ENCODE results near the gene WDR91.
"Not testable (repeated sequence)": the region's sequence is repeated elsewhere in the genome, so short reads cannot be mapped to it uniquely, and the experiment has no call there.

WDR91 gene

GRCh38 chr7:135175931-135176330, 35.4 kb downstream of the WDR91 start:
- no peak for DNase-seq

- no peak for DNase-seq
Measured at GRCh38 chr7:135174941-135175340, 36.4 kb downstream of the WDR91 start.

- not testable (repeated sequence) for DNase-seq
Measured at GRCh38 chr7:135173916-135174315, 37.4 kb downstream of the WDR91 start.

GRCh38 chr7:135171581-135172291, 39.6 kb downstream of the WDR91 start:
- not testable (repeated sequence) for DNase-seq

GRCh38 chr7:135170998-135171481, 40.3 kb downstream of the WDR91 start:
- DNase-seq = not testable (repeated sequence)

GRCh38 chr7:135170274-135170997, 40.9 kb downstream of the WDR91 start, which contains the start of gene CYREN:
Gene CYREN (minus strand): TSS chr7:135170707. CDS start chr7:135168922, 1,785 bp downstream.
- DNase-seq = peak; percentile 99

GRCh38 chr7:135169964-135170273, 41.4 kb downstream of the WDR91 start:
- no peak for DNase-seq

- DNase-seq = peak; percentile 65
Measured at GRCh38 chr7:135169141-135169963, 42.0 kb downstream of the WDR91 start.

- no peak for DNase-seq
Measured at GRCh38 chr7:135168489-135169140, 42.7 kb downstream of the WDR91 start.

- DNase-seq = peak; percentile 19
Measured at GRCh38 chr7:135168001-135168400, 43.3 kb downstream of the WDR91 start.

- DNase-seq = no peak
Measured at GRCh38 chr7:135167365-135167917, 43.9 kb downstream of the WDR91 start.

GRCh38 chr7:135166338-135166990, 44.9 kb downstream of the WDR91 start:
- no peak for DNase-seq

- DNase-seq = no peak
Measured at GRCh38 chr7:135165862-135166261, 45.5 kb downstream of the WDR91 start.

- no peak for DNase-seq
Measured at GRCh38 chr7:135164357-135165061, 46.8 kb downstream of the WDR91 start.

- DNase-seq = no peak
Measured at GRCh38 chr7:135162382-135163001, 48.8 kb downstream of the WDR91 start.

- DNase-seq = no peak
Measured at GRCh38 chr7:135161669-135162068, 49.7 kb downstream of the WDR91 start.

GRCh38 chr7:135160858-135161653, 50.3 kb downstream of the WDR91 start:
- peak; percentile 57 for DNase-seq

GRCh38 chr7:135160098-135160857, 51.0 kb downstream of the WDR91 start:
- DNase-seq = peak; percentile 60

Measured in DMS53 (cell line).